DOHH2 (cell line): Measurements from ENCODE around the gene RANGAP1.

Experiments
- H3F3A ChIP-seq: fragments of 200-600 bp; sonication (generic), shearing (Covaris generic); 2 replicates; pipeline ENCODE4 v1.6.0; 2016; ENCODE audit warnings: antibody characterized with exemption, mild to moderate bottlenecking; ENCODE audit not compliant: control insufficient read depth, insufficient read depth
- H3K27ac ChIP-seq: fragments of 200-600 bp; sonication (generic); 2 replicates; pipeline ENCODE4 v1.5.1; 2014; ENCODE audit warnings: low read depth, mild to moderate bottlenecking, low read length, moderate library complexity
- H3K27me3 ChIP-seq: fragments of 200-600 bp; sonication (generic); 2 replicates; pipeline ENCODE4 v1.6.1; 2014; ENCODE audit warnings: mild to moderate bottlenecking, low read length, mixed read lengths; ENCODE audit not compliant: control insufficient read depth
- H3K36me3 ChIP-seq: fragments of 200-600 bp; sonication (generic); 2 replicates; pipeline ENCODE4 v1.6.1; 2014; ENCODE audit warnings: mild to moderate bottlenecking, low read length, moderate library complexity, mixed read lengths; ENCODE audit not compliant: control insufficient read depth
- H3K4me1 ChIP-seq: fragments of 200-600 bp; sonication (generic); 2 replicates; pipeline ENCODE4 v1.6.1; 2014; ENCODE audit warnings: mild to moderate bottlenecking, low read length, mixed read lengths; ENCODE audit not compliant: control insufficient read depth
- H3K4me2 ChIP-seq: fragments of 200-600 bp; sonication (generic); 2 replicates; pipeline ENCODE4 v1.6.0; 2014; ENCODE audit warnings: mild to moderate bottlenecking, low read length, moderate library complexity
- H3K4me3 ChIP-seq: fragments of 200-600 bp; sonication (generic); 2 replicates; pipeline ENCODE4 v1.5.1; 2014; ENCODE audit warnings: mild to moderate bottlenecking, low read length, mixed read lengths
- H3K79me2 ChIP-seq: fragments of 200-600 bp; sonication (generic); 2 replicates; pipeline ENCODE4 v1.6.1; 2014; ENCODE audit warnings: mild to moderate bottlenecking, low read length, mixed read lengths; ENCODE audit not compliant: control insufficient read depth
- H3K9me2 ChIP-seq: fragments of 200-600 bp; sonication (generic); replicated peaks from 2 replicates; pipeline ENCODE4 v1.6.1; 2014; ENCODE audit warnings: mild to moderate bottlenecking, low read length, mixed read lengths; ENCODE audit not compliant: control insufficient read depth
- H3K9me3 ChIP-seq: fragments of 200-600 bp; sonication (generic); 2 replicates; pipeline ENCODE4 v1.6.1; 2014; ENCODE audit warnings: antibody characterized with exemption, low read length, mixed read lengths; ENCODE audit not compliant: control insufficient read depth, insufficient read depth
- H4K20me1 ChIP-seq: fragments of 200-600 bp; sonication (generic); 2 replicates; pipeline ENCODE4 v1.6.0; 2014; ENCODE audit warnings: low read depth, mild to moderate bottlenecking, antibody characterized with exemption, low read length, moderate library complexity; ENCODE audit not compliant: control insufficient read depth, insufficient read depth
- CTCF ChIP-seq: fragments of 200-600 bp; sonication (generic); IDR thresholded peaks from one replicate; pipeline ENCODE4 v1.5.1; 2014; ENCODE audit warnings: antibody characterized with exemption, mild to moderate bottlenecking, low read depth, low read length; ENCODE audit not compliant: poor library complexity, severe bottlenecking
- EZH2phosphoT487 ChIP-seq: fragments of 200-600 bp; sonication (generic); IDR thresholded peaks from 2 replicates; pipeline ENCODE4 v1.6.1; 2017; ENCODE audit warnings: borderline replicate concordance, mild to moderate bottlenecking, antibody characterized with exemption, low read length, moderate library complexity, mixed read lengths

Gene RANGAP1

DNA sequence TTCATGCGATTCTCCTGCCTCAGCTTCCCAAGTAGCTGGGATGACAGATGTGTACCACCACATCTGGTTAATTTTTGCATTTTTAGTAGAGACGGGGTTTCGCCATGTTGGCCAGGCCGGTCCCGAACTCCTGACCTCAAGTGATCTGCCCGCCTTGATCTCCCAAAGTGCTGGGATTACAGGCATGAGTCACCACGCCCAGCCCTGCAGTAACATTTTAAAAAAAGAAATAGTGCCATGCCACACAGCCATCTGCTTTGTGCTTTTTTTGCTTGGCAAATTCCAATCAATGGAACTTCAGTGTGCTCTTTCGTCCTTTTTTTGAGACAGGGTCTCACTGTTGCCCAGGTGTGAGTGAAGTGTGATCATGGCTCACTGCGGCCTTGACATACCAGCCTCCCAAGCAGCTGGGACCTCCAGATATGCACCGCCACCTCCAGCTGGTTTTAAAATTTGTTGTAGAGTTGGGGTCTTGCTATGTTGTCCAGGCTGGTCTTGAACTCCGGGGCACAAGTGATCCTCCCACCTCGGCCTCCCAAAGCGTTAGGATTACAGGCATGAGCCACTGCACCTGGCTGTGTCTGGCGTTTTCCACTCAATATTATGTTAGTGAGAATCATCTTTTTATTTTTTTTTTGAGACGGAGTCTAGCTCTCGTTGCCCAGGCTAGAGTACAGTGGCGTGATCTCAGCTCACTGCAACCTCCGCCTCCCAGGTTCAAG lies 43.4 kb downstream of the RANGAP1 start:
- peaks cover 20% of the 10 kb centered on the region for H3K36me3 ChIP-seq
- H4K20me1 ChIP-seq = no peaks in the 10 kb centered on the region
- peaks cover 4% of the 10 kb centered on the region; the same call in 1 of the 2 replicates for H3K4me1 ChIP-seq
- TF ChIP-seq EZH2phosphoT487 = no peak
- no peak for TF ChIP-seq CTCF
- no peak overlapping the region for H3K4me2 ChIP-seq
- no peaks in the 10 kb centered on the region for H3K79me2 ChIP-seq
- H3K27ac ChIP-seq = no peak overlapping the region
- no peaks in the 10 kb centered on the region for H3K9me3 ChIP-seq
- no peaks in the 10 kb centered on the region for H3K27me3 ChIP-seq
- H3K9me2 ChIP-seq = no peaks in the 10 kb centered on the region
- H3K4me3 ChIP-seq = no peak overlapping the region
- peaks cover 10% of the 10 kb centered on the region; the same call in 1 of the 2 replicates for H3F3A ChIP-seq

DNA sequence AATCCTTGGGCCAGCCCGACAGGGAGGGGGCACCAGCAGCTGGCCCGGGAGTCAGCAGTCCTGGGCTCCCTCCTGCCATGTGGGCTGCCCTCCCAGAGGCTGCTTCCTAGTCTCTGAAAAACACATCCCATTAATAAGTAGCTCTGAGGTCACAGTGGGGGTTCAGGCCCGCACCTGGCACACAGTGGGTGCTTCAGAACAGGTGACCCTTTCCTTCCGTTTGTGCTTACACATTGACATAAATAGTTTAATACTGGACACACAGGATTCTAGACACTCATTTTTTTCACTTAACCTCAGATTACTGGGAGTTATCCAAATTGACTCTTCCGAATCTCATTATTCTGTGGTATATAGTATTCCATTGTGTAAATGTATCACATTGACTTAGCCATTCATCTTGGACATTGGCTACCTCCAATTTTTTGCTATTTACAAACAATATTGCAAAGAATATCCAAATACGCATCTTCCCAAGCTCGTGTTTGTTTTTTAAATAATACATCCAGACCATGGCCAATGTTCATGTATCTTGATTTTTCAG lies 44.8 kb downstream of the RANGAP1 start:
- H3K9me2 ChIP-seq = no peaks in the 10 kb centered on the region
- H4K20me1 ChIP-seq = no peaks in the 10 kb centered on the region
- H3K79me2 ChIP-seq = no peaks in the 10 kb centered on the region
- H3K4me3 ChIP-seq = no peak overlapping the region
- peaks cover 12% of the 10 kb centered on the region for H3K4me1 ChIP-seq
- no peak overlapping the region for H3K4me2 ChIP-seq
- peaks cover 10% of the 10 kb centered on the region; the same call in 1 of the 2 replicates for H3F3A ChIP-seq
- H3K27ac ChIP-seq = no peak overlapping the region
- no peaks in the 10 kb centered on the region for H3K9me3 ChIP-seq
- TF ChIP-seq EZH2phosphoT487 = no peak
- no peak for TF ChIP-seq CTCF
- H3K36me3 ChIP-seq = peaks cover 10% of the 10 kb centered on the region; the same call in 1 of the 2 replicates
- peaks cover 5% of the 10 kb centered on the region for H3K27me3 ChIP-seq

DNA sequence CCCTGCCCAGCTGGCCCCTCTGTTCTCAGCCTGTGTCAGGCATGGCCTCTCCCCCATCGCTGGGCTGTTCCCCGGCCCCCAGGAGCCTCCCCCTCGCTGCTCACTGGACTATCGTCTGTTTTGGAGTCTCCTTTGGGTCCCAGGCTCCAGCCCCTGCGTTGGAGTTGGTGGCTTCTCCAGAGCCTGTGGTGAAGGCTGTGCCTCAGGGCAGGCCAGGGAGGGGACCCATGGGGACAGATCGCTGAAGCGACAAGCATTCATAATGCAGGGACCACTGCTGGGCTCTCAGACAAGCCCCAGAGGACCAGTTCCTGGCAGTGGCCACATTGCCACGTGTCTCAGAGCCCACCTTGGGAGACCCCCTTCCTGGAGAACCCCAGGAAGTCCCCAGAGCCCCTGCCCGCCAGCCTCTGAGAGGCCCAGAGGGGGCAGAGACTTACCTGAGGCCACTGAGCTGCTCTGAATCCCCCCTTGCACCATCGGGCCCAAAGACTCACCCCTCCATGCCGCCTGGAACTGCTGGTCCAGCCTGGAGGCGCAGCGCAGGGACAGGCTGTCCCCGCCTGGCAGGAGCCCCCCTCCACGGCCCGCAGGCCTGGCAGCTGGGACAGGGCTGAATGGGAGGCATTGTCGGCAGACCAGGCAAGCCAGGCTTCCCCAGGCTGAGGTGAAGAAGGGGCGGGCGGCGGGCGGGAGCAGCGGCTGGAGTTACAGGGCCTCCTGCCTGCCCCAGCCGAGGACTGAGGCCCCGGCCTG lies 45.4 kb downstream of the RANGAP1 start, which contains the start of gene CHADL:
CHADL (minus strand) TSS at position 555 of the 756 bp plus-strand sequence; CDS start at position 505, 50 bp downstream.
- TF ChIP-seq CTCF (no peak), EZH2phosphoT487 (no peak)
- H3K36me3 ChIP-seq = peaks cover 4% of the 10 kb centered on the region; the same call in 1 of the 2 replicates
- H3K4me2 ChIP-seq = no peak within 1 kb of the TSS
- no peaks in the 10 kb centered on the region for H3K79me2 ChIP-seq
- peaks cover 12% of the 10 kb centered on the region for H3K4me1 ChIP-seq
- no peaks in the 10 kb centered on the region for H4K20me1 ChIP-seq
- peaks cover 10% of the 10 kb centered on the region; the same call in 1 of the 2 replicates for H3F3A ChIP-seq
- no peak within 1 kb of the TSS for H3K4me3 ChIP-seq
- H3K9me3 ChIP-seq = no peaks in the 10 kb centered on the region
- H3K27ac ChIP-seq = no peak within 1 kb of the TSS
- no peaks in the 10 kb centered on the region for H3K9me2 ChIP-seq
- H3K27me3 ChIP-seq = peaks cover 5% of the 10 kb centered on the region
